HepG2 (cell line): ENCODE data around the gene SCRN3. TPM values are rescaled to one million over a fixed set of nuclear protein-coding genes. Genes with fewer than 3 reads are reported as not detected.

Source experiments
- ATAC-seq: fragments of 200-7000 bp; cut with Tn5 transposase; 3 replicates; pipeline ENCODE4 v1.9.1; 2020; ENCODE audit warnings: mild to moderate bottlenecking, moderate library complexity
- BruUV-seq: library from RNA; stranded (reverse); fragments of 400-500 nt; replicated peaks from 2 replicates; lab custom pipeline; 2021; lab: Mats Ljungman, UMichigan
- CTCF ChIA-PET: fragments of 300-600 bp; formaldehyde crosslinking; extraction: SDS; loops from one replicate; lab custom pipeline; 2021; ENCODE audit warnings: low total read pairs, inconsistent platforms, low intra/inter-chr PET ratio; lab: Yijun Ruan, JAX
- POLR2A ChIA-PET: fragments of 350-600 bp; sonication (Branson Sonifier 250); formaldehyde crosslinking; loops from one replicate; lab custom pipeline; 2020; ENCODE audit warnings: antibody characterized with exemption, inconsistent platforms; lab: Yijun Ruan, JAX
- DNase-seq: peaks from one replicate; pipeline ENCODE4 v3.0.0-alpha.2; 2015; ENCODE audit warnings: low spot score
- FAIRE-seq: peaks from 3 replicates; lab custom pipeline; 2011; peaks lifted over from hg19 to GRCh38; lab: Jason Lieb, UNC
- H2AFZ ChIP-seq: one replicate; pipeline ENCODE4 v1.6.1; 2011; ENCODE audit warnings: low read length, inconsistent platforms
- H3K27ac ChIP-seq: fragments of 300-600 bp; 3 replicates; pipeline ENCODE4 v1.8.0; 2011; ENCODE audit warnings: mixed run types, mild to moderate bottlenecking, mixed read lengths, low read length, inconsistent platforms; ENCODE audit not compliant: insufficient read depth; ENCODE audit errors: extremely low read length
- H3K27me3 ChIP-seq, 2 experiments: fragments of 200-600 bp in 1 of 2; 2 replicates in 1 of 2; 3 replicates in 1 of 2; pipeline versions ENCODE4 v1.6.0 to v1.8.0; 2011; ENCODE audit warnings: low read length in 2 of 2, mild to moderate bottlenecking in 2 of 2, moderate library complexity in 2 of 2, inconsistent platforms in 1 of 2; ENCODE audit not compliant: insufficient read depth in 2 of 2, control insufficient read depth in 1 of 2
- H3K36me3 ChIP-seq, 2 experiments: fragments of 200-600 bp in 1 of 2; replicated peaks in 1 of 2; 2 replicates in 1 of 2; 3 replicates in 1 of 2; pipeline versions ENCODE4 v1.5.1 to v1.8.0; 2011; ENCODE audit warnings: low read length in 2 of 2, inconsistent platforms in 1 of 2; ENCODE audit not compliant: insufficient read depth in 2 of 2, control insufficient read depth in 1 of 2
- H3K4me1 ChIP-seq: 2 replicates; pipeline ENCODE4 v1.5.1; 2012; ENCODE audit warnings: low read length, inconsistent platforms; ENCODE audit not compliant: insufficient read depth
- H3K4me2 ChIP-seq: 2 replicates; pipeline ENCODE4 v1.6.0; 2011; ENCODE audit warnings: low read depth, low read length, inconsistent platforms
- H3K4me3 ChIP-seq, 3 experiments: fragments of 200-600 bp in 1 of 3; sonication (generic), shearing (Covaris generic) in 1 of 3; replicated peaks in 1 of 3; 2 replicates each; pipeline ENCODE4 v1.5.1; 2011 to 2016; ENCODE audit warnings: low read length in 3 of 3, inconsistent platforms in 2 of 3, low read depth in 2 of 3, mild to moderate bottlenecking in 2 of 3, control low read depth in 1 of 3, mixed read lengths in 1 of 3; ENCODE audit not compliant: insufficient read depth in 1 of 3
- H3K79me2 ChIP-seq: one replicate; pipeline ENCODE4 v1.6.1; 2011; ENCODE audit warnings: low read length, inconsistent platforms; ENCODE audit not compliant: insufficient read depth
- H3K9ac ChIP-seq: 2 replicates; pipeline ENCODE4 v1.6.0; 2011; ENCODE audit warnings: mild to moderate bottlenecking, low read depth, low read length, inconsistent platforms; ENCODE audit not compliant: insufficient read depth
- H3K9me3 ChIP-seq: 2 replicates; pipeline ENCODE4 v1.5.1; 2012; ENCODE audit warnings: mild to moderate bottlenecking, low read length
- H4K20me1 ChIP-seq: 2 replicates; pipeline ENCODE4 v1.6.0; 2011; ENCODE audit warnings: inconsistent platforms, mild to moderate bottlenecking, low read length, moderate library complexity; ENCODE audit not compliant: insufficient read depth
- HOXA7 ChIP-seq: sonication (generic); formaldehyde crosslinking; IDR thresholded peaks from 2 replicates; pipeline ENCODE4 v1.8.1; 2022; ENCODE audit warnings: mild to moderate bottlenecking, missing genetic modification reagents, moderate library complexity
- KAT7 ChIP-seq: IDR thresholded peaks from 2 replicates; pipeline ENCODE4 v1.6.1; 2018; ENCODE audit warnings: borderline replicate concordance, missing compliant biosample characterization
- MED13 ChIP-seq: sonication (generic); formaldehyde crosslinking; IDR thresholded peaks from 2 replicates; pipeline ENCODE4 v1.5.0; 2020; ENCODE audit warnings: missing genetic modification reagents
- ZNF234 ChIP-seq: sonication (generic); formaldehyde crosslinking; conservative IDR thresholded peaks from 2 replicates; pipeline ENCODE4 v1.5.1; 2020; ENCODE audit warnings: mild to moderate bottlenecking, missing genetic modification reagents
- ZNF746 ChIP-seq: sonication (generic); formaldehyde crosslinking; IDR thresholded peaks from 2 replicates; pipeline ENCODE4 v1.8.0; 2022; ENCODE audit warnings: mild to moderate bottlenecking, missing genetic modification reagents
- WGBS: methylation state at CpG from one replicate; pipeline ENCODE4 v1.1.6; 2017; ENCODE audit warnings: low lambda C conversion rate; 5-methylcytosine and 5-hydroxymethylcytosine counted together
- in situ Hi-C: cut with HindIII; loops from 2 replicates; pipeline ENCODE4 v1.10.0; 2017; ENCODE audit warnings: low pct_unique_long_range_greater_than_20kb; ENCODE audit not compliant: extremely low pct_ligation_motif_present
- intact Hi-C: fragments of 100-400 bp; cut with micrococcal nuclease; formaldehyde crosslinking; loops from one replicate; pipeline ENCODE4 v1.10.0; 2022; ENCODE audit not compliant: unreplicated experiment
- polyA plus RNA-seq, 8 experiments: library from polyadenylated mRNA; depleted of rRNA in 3 of 8; stranded (reverse) in 7 of 8; unstranded in 1 of 8; fragments of >200 nt; fragmentation: Illumina TruSeq in 4 of 8; extraction: Trizol in 4 of 8; gene quantifications; 2 replicates each; pipeline versions ENCODE4 v1.2.1 to v1.2.3, GENCODE V29; 2011 to 2016; ENCODE audit warnings: low read depth in 4 of 8, missing spikeins in 1 of 8, mixed read lengths in 1 of 8; ENCODE audit not compliant: insufficient read depth in 1 of 8
- total RNA-seq, 5 experiments: library from RNA; depleted of rRNA; stranded (reverse); fragments of >200 nt; fragmentation: Illumina TruSeq; extraction: Trizol; gene quantifications; 2 replicates each; pipeline ENCODE4 v1.2.3, GENCODE V29; 2016; ENCODE audit warnings: low read depth in 1 of 5
- TF ChIP-seq, protein P1 (sequence below): sonication (generic); formaldehyde crosslinking; conservative IDR thresholded peaks from 2 replicates; pipeline ENCODE4 v1.4.0; 2020; ENCODE audit warnings: missing genetic modification reagents
- TF ChIP-seq, protein P2 (sequence below): sonication (generic); formaldehyde crosslinking; IDR thresholded peaks from 2 replicates; pipeline ENCODE4 v1.4.0; 2020; ENCODE audit warnings: missing genetic modification reagents, mild to moderate bottlenecking, borderline replicate concordance
- TF ChIP-seq, protein P3 (sequence below): sonication (generic); formaldehyde crosslinking; IDR thresholded peaks from 2 replicates; pipeline ENCODE4 v1.4.0; 2020; ENCODE audit warnings: mild to moderate bottlenecking, low read depth, missing genetic modification reagents
- TF ChIP-seq, protein P4 (sequence below): IDR thresholded peaks from 2 replicates; pipeline ENCODE4 v1.6.1; 2016; ENCODE audit warnings: missing compliant biosample characterization, missing genetic modification reagents, borderline replicate concordance
- TF ChIP-seq, protein P5 (sequence below): sonication (generic); formaldehyde crosslinking; IDR thresholded peaks from 2 replicates; pipeline ENCODE4 v1.9.0; 2021; ENCODE audit warnings: missing genetic modification reagents, borderline replicate concordance
- TF ChIP-seq, protein P6 (sequence below): sonication (generic); formaldehyde crosslinking; IDR thresholded peaks from 2 replicates; pipeline ENCODE4 v1.5.1; 2020; ENCODE audit warnings: missing genetic modification reagents, mild to moderate bottlenecking, borderline replicate concordance

SCRN3 gene
- total and polyA plus RNA-seq, 2 of the 13 experiments (the other 11 are each of a cell fraction or from before 2014, with no cell fraction given) = 6.6 to 11.3 TPM

DNA sequence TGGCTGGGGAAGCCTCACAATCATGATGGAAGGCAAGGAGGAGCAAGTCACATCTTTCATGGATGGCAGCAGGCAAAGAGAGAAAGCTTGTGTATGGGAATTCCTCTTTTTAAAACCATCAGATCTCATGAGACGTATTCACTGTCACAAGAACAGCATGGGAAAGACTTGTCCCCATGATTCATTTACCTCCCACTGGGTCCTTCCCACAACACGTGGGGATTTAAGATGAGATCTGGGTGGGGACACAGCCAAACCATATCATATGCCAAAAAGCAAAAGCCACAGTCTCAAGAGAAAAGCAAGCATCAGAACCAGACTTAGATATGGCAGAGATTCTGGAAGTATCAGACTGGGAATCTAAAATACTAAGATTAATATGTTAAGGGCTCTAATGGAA lies 30.0 kb upstream of the SCRN3 start:
- intact Hi-C loops (no loop called here), in situ Hi-C loops (no loop called here)
- no peaks in the 10 kb centered on the region for H3K4me1 ChIP-seq
- H3K79me2 ChIP-seq = no peaks in the 10 kb centered on the region
- POLR2A ChIA-PET = no interaction called here
- H3K36me3 ChIP-seq = peaks cover 17 to 45% of the 10 kb centered on the region in 2 experiments; a peak in 4 of 5 replicates
- DNase-seq (no peak), ATAC-seq (no peak), FAIRE-seq (no peak)
- no peak overlapping the region for H2AFZ ChIP-seq
- BruUV-seq = no TSS peak
- CTCF ChIA-PET = no interaction called here
- 100% methylated on average over 2 of the region's 2 CpGs for WGBS
- no peak overlapping the region for H3K9ac ChIP-seq
- no peak overlapping the region for H3K27ac ChIP-seq
- H4K20me1 ChIP-seq = no peaks in the 10 kb centered on the region
- no peak overlapping the region for H3K4me2 ChIP-seq
- H3K27me3 ChIP-seq = no peaks in the 10 kb centered on the region
- H3K4me3 ChIP-seq = no peak overlapping the region
- H3K9me3 ChIP-seq = peaks cover 21% of the 10 kb centered on the region
- TF ChIP-seq HOXA7 = no peak
- TF ChIP-seq, protein P1, sequence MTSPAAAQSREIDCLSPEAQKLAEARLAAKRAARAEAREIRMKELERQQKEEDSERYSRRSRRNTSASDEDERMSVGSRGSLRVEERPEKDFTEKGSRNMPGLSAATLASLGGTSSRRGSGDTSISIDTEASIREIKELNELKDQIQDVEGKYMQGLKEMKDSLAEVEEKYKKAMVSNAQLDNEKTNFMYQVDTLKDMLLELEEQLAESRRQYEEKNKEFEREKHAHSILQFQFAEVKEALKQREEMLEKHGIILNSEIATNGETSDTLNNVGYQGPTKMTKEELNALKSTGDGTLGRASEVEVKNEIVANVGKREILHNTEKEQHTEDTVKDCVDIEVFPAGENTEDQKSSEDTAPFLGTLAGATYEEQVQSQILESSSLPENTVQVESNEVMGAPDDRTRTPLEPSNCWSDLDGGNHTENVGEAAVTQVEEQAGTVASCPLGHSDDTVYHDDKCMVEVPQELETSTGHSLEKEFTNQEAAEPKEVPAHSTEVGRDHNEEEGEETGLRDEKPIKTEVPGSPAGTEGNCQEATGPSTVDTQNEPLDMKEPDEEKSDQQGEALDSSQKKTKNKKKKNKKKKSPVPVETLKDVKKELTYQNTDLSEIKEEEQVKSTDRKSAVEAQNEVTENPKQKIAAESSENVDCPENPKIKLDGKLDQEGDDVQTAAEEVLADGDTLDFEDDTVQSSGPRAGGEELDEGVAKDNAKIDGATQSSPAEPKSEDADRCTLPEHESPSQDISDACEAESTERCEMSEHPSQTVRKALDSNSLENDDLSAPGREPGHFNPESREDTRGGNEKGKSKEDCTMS (CRISPR knock-in tag) = no peak
- no peak for TF ChIP-seq ZNF234 (CRISPR knock-in tag)
- TF ChIP-seq, protein P2, sequence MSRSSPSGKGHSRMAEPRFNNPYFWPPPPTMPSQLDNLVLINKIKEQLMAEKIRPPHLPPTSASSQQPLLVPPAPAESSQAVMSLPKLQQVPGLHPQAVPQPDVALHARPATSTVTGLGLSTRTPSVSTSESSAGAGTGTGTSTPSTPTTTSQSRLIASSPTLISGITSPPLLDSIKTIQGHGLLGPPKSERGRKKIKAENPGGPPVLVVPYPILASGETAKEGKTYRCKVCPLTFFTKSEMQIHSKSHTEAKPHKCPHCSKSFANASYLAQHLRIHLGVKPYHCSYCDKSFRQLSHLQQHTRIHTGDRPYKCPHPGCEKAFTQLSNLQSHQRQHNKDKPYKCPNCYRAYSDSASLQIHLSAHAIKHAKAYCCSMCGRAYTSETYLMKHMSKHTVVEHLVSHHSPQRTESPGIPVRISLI (CRISPR knock-in tag) = no peak
- no peak for TF ChIP-seq ZNF746 (CRISPR knock-in tag)
- TF ChIP-seq KAT7 (CRISPR knock-in tag) = no peak
- TF ChIP-seq, protein P3, sequence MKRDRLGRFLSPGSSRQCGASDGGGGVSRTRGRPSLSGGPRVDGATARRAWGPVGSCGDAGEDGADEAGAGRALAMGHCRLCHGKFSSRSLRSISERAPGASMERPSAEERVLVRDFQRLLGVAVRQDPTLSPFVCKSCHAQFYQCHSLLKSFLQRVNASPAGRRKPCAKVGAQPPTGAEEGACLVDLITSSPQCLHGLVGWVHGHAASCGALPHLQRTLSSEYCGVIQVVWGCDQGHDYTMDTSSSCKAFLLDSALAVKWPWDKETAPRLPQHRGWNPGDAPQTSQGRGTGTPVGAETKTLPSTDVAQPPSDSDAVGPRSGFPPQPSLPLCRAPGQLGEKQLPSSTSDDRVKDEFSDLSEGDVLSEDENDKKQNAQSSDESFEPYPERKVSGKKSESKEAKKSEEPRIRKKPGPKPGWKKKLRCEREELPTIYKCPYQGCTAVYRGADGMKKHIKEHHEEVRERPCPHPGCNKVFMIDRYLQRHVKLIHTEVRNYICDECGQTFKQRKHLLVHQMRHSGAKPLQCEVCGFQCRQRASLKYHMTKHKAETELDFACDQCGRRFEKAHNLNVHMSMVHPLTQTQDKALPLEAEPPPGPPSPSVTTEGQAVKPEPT (CRISPR knock-in tag) = no peak
- TF ChIP-seq, protein P4, sequence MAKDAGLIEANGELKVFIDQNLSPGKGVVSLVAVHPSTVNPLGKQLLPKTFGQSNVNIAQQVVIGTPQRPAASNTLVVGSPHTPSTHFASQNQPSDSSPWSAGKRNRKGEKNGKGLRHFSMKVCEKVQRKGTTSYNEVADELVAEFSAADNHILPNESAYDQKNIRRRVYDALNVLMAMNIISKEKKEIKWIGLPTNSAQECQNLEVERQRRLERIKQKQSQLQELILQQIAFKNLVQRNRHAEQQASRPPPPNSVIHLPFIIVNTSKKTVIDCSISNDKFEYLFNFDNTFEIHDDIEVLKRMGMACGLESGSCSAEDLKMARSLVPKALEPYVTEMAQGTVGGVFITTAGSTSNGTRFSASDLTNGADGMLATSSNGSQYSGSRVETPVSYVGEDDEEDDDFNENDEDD (CRISPR knock-in tag) = no peak
- no peak for TF ChIP-seq MED13 (CRISPR knock-in tag)
- TF ChIP-seq, protein P5, sequence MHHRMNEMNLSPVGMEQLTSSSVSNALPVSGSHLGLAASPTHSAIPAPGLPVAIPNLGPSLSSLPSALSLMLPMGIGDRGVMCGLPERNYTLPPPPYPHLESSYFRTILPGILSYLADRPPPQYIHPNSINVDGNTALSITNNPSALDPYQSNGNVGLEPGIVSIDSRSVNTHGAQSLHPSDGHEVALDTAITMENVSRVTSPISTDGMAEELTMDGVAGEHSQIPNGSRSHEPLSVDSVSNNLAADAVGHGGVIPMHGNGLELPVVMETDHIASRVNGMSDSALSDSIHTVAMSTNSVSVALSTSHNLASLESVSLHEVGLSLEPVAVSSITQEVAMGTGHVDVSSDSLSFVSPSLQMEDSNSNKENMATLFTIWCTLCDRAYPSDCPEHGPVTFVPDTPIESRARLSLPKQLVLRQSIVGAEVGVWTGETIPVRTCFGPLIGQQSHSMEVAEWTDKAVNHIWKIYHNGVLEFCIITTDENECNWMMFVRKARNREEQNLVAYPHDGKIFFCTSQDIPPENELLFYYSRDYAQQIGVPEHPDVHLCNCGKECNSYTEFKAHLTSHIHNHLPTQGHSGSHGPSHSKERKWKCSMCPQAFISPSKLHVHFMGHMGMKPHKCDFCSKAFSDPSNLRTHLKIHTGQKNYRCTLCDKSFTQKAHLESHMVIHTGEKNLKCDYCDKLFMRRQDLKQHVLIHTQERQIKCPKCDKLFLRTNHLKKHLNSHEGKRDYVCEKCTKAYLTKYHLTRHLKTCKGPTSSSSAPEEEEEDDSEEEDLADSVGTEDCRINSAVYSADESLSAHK (CRISPR knock-in tag) = no peak
- TF ChIP-seq, protein P6, sequence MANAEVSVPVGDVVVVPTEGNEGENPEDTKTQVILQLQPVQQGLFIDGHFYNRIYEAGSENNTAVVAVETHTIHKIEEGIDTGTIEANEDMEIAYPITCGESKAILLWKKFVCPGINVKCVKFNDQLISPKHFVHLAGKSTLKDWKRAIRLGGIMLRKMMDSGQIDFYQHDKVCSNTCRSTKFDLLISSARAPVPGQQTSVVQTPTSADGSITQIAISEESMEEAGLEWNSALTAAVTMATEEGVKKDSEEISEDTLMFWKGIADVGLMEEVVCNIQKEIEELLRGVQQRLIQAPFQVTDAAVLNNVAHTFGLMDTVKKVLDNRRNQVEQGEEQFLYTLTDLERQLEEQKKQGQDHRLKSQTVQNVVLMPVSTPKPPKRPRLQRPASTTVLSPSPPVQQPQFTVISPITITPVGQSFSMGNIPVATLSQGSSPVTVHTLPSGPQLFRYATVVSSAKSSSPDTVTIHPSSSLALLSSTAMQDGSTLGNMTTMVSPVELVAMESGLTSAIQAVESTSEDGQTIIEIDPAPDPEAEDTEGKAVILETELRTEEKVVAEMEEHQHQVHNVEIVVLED (CRISPR knock-in tag) = no peak
